Chondrocyte (in vitro differentiated cells): Measurements from ENCODE around the gene PTTG2. TPM values are rescaled to one million over a fixed set of nuclear protein-coding genes. Genes with fewer than 3 reads are reported as not detected.

ENCODE experiments used
- DNase-seq: peaks from one replicate; pipeline ENCODE4 v3.0.0; 2021; ENCODE audit warnings: mixed read lengths, low spot score
- H3K27ac Mint-ChIP-seq: one replicate; pipeline ENCODE4 v1.8.0; 2021; ENCODE audit warnings: mild to moderate bottlenecking, moderate library complexity, mixed read lengths; ENCODE audit not compliant: unreplicated experiment
- H3K27me3 Mint-ChIP-seq: 2 replicates; pipeline ENCODE4 v1.8.0; 2021; ENCODE audit warnings: low read depth, mixed read lengths
- H3K36me3 Mint-ChIP-seq: 2 replicates; pipeline ENCODE4 v1.8.0; 2021; ENCODE audit warnings: low read depth, mixed read lengths
- H3K4me1 Mint-ChIP-seq: 2 replicates; pipeline ENCODE4 v1.8.0; 2021; ENCODE audit warnings: low read depth, mild to moderate bottlenecking, mixed read lengths
- H3K4me3 Mint-ChIP-seq: one replicate; pipeline ENCODE4 v1.8.0; 2021; ENCODE audit warnings: mild to moderate bottlenecking, moderate library complexity, mixed read lengths; ENCODE audit not compliant: unreplicated experiment
- H3K9me3 Mint-ChIP-seq: 2 replicates; pipeline ENCODE4 v1.8.0; 2021; ENCODE audit warnings: low read depth, mixed read lengths
- total RNA-seq: library from RNA; stranded (reverse); gene quantifications from 3 replicates; pipeline ENCODE4 v1.2.1, GENCODE V29; 2021
- TF ChIP-seq, protein P1 (sequence below): fragments of 200-600 bp; sonication (generic); IDR thresholded peaks from 2 replicates; pipeline ENCODE4 v1.5.0; 2021; ENCODE audit warnings: antibody characterized with exemption, mild to moderate bottlenecking, moderate library complexity

The PTTG2 gene
- total RNA-seq, 1 donor from 2014 or later = 0.45 TPM

DNA sequence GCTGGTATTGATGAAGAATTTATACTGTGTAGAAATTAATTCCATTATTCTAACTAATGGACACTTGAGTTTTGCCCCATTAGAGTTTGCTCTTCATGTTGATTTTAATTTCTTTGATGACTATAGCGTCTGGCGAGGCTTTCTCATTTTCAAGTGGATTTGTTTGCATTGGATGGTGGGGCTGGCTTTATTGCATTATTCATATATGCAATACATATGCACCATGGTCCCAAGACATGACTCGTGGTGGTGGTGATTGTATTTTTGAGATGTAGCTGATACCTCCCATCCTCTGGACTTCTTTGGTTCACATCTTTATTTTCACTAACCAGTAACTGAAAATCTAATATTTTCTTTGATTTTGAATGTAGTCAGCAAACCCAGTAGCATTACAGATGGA lies 39.8 kb downstream of the PTTG2 start:
- no peak overlapping the region for H3K4me3 Mint-ChIP-seq
- H3K27me3 Mint-ChIP-seq = no peaks in the 10 kb centered on the region
- H3K36me3 Mint-ChIP-seq = no peaks in the 10 kb centered on the region
- no peak overlapping the region for H3K27ac Mint-ChIP-seq
- TF ChIP-seq, protein P1, sequence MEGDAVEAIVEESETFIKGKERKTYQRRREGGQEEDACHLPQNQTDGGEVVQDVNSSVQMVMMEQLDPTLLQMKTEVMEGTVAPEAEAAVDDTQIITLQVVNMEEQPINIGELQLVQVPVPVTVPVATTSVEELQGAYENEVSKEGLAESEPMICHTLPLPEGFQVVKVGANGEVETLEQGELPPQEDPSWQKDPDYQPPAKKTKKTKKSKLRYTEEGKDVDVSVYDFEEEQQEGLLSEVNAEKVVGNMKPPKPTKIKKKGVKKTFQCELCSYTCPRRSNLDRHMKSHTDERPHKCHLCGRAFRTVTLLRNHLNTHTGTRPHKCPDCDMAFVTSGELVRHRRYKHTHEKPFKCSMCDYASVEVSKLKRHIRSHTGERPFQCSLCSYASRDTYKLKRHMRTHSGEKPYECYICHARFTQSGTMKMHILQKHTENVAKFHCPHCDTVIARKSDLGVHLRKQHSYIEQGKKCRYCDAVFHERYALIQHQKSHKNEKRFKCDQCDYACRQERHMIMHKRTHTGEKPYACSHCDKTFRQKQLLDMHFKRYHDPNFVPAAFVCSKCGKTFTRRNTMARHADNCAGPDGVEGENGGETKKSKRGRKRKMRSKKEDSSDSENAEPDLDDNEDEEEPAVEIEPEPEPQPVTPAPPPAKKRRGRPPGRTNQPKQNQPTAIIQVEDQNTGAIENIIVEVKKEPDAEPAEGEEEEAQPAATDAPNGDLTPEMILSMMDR = no peak
- no peak for DNase-seq
- H3K4me1 Mint-ChIP-seq = peaks cover 29% of the 10 kb centered on the region
- H3K9me3 Mint-ChIP-seq = no peaks in the 10 kb centered on the region

DNA sequence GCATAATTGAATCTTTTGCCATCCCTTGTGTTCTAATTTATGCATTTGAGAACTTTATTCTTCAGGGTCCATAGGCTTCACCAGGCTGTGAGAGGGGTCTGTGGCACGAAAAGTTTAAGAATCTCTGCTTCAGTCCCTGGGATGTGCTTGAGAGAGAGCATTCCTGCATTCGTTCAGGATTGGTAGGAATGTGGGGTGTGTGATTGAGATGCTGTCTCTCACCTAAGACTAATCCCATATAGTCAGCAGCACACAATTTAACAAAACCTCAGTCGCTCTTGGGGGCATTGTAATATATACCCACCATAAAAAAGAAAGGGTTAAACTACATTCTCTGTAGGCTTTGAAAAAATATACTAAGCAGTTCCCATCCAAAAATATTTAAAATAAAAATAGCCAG lies 41.7 kb downstream of the PTTG2 start:
- Mint-ChIP-seq H3K27me3 (no peaks in the 10 kb centered on the region), H3K4me1 (peaks cover 38% of the 10 kb centered on the region), H3K9me3 (no peaks in the 10 kb centered on the region), H3K27ac (no peak overlapping the region), H3K36me3 (no peaks in the 10 kb centered on the region), H3K4me3 (no peak overlapping the region)
- DNase-seq = no peak
- TF ChIP-seq, protein P1 = no peak

DNA sequence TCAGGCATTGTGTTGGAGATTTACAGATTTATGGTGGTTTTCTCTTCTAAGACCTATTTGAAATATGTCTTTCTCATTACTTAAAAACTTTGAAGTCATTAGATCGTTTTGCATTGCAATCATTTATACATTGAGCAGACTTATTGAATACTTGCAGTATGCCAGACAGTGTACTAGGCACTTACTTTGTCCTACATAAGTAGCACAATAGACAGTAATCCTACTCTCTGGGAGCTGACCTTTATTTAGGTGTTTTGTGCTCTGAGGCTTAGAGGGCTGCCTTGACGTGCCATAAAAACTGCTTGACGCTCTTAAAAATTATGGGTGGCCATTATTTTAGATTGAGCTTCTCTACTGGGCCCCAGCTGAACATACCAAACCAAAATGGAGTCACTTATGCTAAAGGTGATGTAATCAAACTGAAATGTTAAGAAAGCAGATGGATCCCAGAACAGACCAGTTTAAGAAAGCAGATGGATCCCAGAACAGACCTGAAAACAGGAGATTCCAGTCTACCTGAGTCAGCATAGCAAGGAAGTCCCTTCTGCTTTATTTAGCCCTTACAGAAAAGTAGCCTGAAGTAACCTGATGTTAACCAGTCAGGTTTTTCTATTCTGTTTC lies 42.4 kb downstream of the PTTG2 start:
- TF ChIP-seq, protein P1 = no peak
- Mint-ChIP-seq H3K4me3 (no peak overlapping the region), H3K27me3 (no peaks in the 10 kb centered on the region), H3K36me3 (no peaks in the 10 kb centered on the region), H3K27ac (no peak overlapping the region), H3K9me3 (no peaks in the 10 kb centered on the region), H3K4me1 (peaks cover 38% of the 10 kb centered on the region)
- no peak for DNase-seq

DNA sequence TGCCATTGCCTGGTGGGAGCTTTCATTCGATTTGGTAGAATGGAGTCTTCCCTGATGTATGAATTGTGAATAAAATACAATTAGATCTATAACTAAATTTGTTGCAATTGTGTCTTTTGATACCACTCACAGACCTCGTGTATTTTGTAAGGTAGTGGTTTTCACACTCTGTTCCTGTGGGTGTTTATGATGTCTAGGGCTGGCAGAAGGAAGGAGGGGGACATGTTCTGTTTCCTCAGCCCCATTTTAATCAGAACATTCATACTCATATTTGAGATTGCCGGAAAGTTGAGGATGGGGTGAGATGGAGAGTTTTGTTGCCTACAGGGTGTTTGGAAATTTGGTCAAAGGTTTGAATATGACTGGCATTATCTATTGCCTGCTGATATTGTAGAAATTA lies 42.9 kb downstream of the PTTG2 start:
- Mint-ChIP-seq H3K4me3 (no peak overlapping the region), H3K4me1 (peaks cover 38% of the 10 kb centered on the region), H3K36me3 (no peaks in the 10 kb centered on the region), H3K9me3 (no peaks in the 10 kb centered on the region), H3K27me3 (no peaks in the 10 kb centered on the region), H3K27ac (no peak overlapping the region)
- TF ChIP-seq, protein P1 = no peak
- DNase-seq = no peak

DNA sequence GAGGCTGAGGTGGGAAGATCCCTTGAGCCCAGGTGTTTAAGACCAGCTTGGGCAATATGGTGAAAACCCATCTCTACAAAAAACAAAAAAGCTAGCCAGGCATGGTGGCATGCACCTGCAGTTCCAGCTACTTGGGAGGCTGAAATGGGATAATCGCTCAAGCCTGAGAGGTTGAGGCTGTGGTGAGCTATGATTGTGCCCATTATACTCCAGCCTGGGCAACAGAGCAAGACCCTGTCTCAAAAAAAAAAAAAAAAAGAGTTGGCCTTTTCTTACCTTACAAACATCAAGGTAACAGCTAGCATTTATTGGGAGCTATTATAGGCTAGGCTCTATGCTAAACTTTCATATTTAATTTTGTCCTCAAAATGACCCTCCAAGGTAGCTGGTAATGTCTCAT lies 43.4 kb downstream of the PTTG2 start:
- peak overlapping the region; percentile 5 for H3K27ac Mint-ChIP-seq

More for the DNA sequence above, 43.4 kb downstream of the PTTG2 start:
- Mint-ChIP-seq H3K27me3 (no peaks in the 10 kb centered on the region), H3K4me1 (peaks cover 40% of the 10 kb centered on the region), H3K4me3 (no peak overlapping the region), H3K36me3 (no peaks in the 10 kb centered on the region), H3K9me3 (no peaks in the 10 kb centered on the region)
- DNase-seq = no peak
- TF ChIP-seq, protein P1 = no peak
